HG03575 (cell line): ENCODE results near the gene RPS6KA2.

ENCODE experiments used
- ATAC-seq: cut with Tn5 transposase; IDR thresholded peaks from one replicate; pipeline ENCODE4 v1.9.1; 2021; ENCODE audit not compliant: unreplicated experiment, insufficient number of reproducible peaks, low FRiP score; ENCODE audit errors: extremely low read depth

Gene RPS6KA2

GRCh38 chr6:166565084-166565967 is 61.7 kb downstream of the RPS6KA2 start:
- no peak for ATAC-seq

- ATAC-seq: no peak
Observed at GRCh38 chr6:166563805-166564204, 63.2 kb downstream of the RPS6KA2 start.

GRCh38 chr6:166563200-166563599 is 63.9 kb downstream of the RPS6KA2 start:
- no peak for ATAC-seq

- no peak for ATAC-seq
Observed at GRCh38 chr6:166562726-166563125, 64.3 kb downstream of the RPS6KA2 start.

- ATAC-seq: no peak
Observed at GRCh38 chr6:166561771-166562359, 65.2 kb downstream of the RPS6KA2 start.

DNA sequence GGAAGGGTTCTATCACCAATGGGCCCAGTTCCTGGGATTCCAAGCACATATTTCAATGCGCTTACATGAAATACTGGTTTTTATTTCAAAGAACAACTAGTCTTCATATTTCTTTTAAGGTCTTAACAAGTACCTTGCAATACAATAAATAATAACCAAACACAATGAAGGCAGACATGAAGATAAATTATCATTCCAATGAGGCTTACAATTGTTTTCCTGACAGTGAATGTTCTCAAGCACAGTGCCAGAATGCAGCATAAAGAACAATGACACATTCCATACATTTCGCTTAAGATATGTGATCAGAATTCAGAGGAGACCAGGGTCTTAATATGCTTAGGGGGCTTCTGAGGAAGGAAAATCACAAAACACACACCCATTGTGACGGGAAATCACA is 66.8 kb downstream of the RPS6KA2 start:
- ATAC-seq: no peak

- no peak for ATAC-seq
Observed at GRCh38 chr6:166559662-166560061, 67.4 kb downstream of the RPS6KA2 start.

DNA sequence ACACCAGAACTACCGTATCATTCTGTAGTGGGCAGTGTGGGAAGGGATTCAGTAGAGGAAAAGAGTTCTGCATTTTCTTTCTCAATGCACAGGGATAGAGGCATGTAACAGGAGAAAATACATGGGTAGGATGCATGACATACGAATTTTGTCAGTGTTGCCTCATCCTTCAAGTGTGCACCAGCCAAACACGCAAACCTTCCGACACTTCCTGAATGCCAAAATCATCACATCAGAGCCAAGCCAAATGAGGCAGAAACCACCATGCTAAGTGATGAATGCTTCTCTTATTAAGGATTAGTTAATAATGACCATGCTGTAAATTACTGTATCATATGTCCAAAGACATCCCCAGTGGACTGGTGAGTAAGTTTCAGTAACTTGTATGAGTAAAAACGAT is 67.8 kb downstream of the RPS6KA2 start:
- no peak for ATAC-seq

GRCh38 chr6:166558156-166559005 is 68.7 kb downstream of the RPS6KA2 start:
- no peak for ATAC-seq

DNA sequence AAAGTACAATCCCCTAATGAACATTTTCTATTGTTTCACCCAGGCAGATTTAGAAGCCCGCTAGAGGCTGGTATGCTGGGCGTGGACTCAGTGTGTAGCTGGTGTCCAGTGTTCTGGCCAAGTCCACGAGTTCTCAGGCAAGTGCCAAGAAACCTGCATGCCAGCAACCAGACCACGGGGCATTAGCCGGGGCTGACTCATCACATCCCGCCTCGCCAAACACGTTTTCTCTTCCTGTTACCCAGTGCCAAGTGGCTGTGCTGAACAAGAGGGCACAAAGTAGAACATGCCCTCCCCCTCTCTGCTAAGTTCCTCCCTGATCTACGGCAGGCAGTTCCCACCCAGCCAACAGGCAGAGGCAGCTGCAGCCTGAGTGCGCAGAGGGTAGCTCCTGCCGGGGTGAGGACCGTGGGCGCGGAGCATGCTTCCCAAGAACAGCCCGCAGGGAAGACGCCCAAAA is 70.2 kb downstream of the RPS6KA2 start:
- ATAC-seq: no peak

DNA sequence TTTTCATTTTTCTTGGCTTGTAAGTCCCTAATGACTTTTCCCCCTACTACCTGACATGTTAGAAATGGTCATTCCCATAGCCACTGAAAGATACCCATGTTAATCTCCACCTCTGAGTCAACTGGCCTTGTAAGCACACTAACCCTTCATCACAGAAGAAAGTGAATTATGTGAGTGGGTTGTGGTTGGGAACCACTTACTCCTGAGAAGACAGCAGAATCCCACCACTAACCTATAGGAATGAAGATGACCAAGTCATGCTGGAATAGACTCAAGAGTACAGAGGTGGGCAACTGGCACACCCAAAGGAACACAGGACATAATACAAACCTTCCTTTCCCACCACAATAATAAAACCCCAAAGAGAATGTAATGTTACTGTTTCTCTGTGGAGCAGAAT is 70.7 kb downstream of the RPS6KA2 start:
- no peak for ATAC-seq

DNA sequence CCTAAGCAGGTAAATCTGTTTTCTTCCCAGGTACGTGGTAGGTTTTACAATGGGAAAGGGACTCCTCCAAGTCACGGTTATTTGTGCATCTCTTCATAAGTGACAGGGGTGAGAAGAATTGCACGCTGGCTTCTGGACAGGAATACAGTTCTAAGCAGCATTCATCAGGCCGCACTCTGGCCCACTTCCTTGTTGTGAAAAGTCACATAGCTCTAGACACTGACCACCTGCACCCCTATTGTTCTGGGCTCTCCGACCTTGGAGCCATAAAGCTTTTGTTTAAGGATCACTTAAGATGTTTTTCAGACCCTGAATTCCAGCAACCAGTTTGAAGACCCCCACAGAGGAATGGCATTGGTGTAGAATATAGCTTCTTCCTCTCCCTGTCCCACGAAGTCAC is 72.0 kb downstream of the RPS6KA2 start:
- ATAC-seq: no peak

GRCh38 chr6:166554316-166554715 is 72.7 kb downstream of the RPS6KA2 start:
- ATAC-seq: no peak

GRCh38 chr6:166553563-166554271 is 73.3 kb downstream of the RPS6KA2 start:
- no peak for ATAC-seq

DNA sequence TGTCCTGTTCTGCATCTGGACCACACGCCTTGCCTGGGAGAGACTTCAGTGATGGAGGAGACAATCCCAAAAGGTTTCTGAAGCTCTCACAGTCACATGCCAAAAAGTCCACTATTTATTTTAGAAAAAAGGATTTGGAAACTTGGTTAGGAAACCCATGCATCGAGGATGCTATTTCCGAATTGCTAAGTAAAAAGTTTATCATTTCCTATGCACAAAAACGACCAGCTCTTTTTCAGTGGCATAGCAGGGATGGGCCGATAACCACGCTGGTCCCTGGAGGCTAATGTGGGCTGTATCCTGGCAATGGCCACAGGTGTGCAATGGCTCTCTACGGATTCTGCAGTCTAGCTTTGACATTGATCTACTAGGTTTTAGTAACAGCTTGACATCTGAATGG is 74.5 kb downstream of the RPS6KA2 start:
- ATAC-seq: no peak

DNA sequence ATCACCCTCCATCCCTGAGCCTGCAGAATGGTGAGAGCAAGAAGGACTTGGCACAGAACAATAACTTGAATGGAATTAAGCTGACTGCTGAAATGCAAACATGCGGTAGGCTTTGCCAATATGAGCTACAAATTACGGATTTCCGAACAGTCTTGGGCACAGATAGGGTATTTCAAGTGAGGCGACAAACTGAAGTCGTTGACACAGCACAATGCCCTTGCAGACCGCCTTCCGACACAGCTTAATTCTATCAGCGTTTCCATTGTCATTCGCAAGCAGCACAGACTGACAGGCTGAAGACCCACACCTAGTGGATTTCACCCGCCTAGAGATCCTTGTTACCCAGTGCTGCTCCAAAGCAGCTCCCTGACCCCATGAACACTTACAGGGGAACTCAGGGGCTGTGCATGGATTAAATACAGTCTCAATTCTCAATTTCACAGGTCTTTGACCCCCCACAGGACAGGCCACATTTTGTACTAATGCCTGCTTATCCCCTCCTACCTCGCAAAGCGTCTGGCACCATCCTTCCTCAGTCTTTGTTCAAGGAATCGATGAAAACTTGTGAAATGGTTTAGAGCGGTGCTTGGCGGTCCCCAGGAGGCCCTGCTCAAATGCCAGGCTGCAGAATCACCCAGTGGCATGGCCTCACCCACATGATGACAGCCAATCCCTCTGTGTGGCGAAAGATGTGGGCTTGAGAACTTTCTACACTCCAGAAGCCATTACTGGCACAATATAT is 75.1 kb downstream of the RPS6KA2 start:
- no peak for ATAC-seq

DNA sequence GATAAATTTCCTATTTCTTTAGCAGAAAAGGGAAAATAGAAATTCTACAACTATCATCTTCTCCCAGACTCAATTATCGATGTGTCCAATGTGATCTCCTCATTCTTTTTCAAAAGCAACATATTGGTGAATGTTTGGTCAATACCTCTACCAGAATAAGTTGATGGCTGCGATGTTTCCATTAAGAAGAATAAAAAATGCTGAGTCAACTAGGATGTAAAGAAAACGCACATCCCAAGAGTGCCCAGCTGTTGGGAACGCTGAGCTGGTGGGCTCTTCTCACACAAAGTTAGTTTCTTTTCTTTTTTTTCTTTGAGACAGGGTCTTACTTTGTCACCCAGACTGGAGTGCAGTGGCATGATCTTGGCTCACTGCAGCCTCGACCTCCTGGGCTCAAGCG is 80.4 kb downstream of the RPS6KA2 start:
- no peak for ATAC-seq
